GM21723 (cell line): ENCODE results near the gene SPAG9.
A peak's percentile ranks its signal among the peaks of the same experiment; 100 is the strongest.

Experiments used
- ATAC-seq: cut with Tn5 transposase; IDR thresholded peaks from one replicate; pipeline ENCODE4 v1.9.1; 2021; ENCODE audit warnings: mild to moderate bottlenecking, moderate library complexity; ENCODE audit not compliant: unreplicated experiment

The SPAG9 gene, protein sequence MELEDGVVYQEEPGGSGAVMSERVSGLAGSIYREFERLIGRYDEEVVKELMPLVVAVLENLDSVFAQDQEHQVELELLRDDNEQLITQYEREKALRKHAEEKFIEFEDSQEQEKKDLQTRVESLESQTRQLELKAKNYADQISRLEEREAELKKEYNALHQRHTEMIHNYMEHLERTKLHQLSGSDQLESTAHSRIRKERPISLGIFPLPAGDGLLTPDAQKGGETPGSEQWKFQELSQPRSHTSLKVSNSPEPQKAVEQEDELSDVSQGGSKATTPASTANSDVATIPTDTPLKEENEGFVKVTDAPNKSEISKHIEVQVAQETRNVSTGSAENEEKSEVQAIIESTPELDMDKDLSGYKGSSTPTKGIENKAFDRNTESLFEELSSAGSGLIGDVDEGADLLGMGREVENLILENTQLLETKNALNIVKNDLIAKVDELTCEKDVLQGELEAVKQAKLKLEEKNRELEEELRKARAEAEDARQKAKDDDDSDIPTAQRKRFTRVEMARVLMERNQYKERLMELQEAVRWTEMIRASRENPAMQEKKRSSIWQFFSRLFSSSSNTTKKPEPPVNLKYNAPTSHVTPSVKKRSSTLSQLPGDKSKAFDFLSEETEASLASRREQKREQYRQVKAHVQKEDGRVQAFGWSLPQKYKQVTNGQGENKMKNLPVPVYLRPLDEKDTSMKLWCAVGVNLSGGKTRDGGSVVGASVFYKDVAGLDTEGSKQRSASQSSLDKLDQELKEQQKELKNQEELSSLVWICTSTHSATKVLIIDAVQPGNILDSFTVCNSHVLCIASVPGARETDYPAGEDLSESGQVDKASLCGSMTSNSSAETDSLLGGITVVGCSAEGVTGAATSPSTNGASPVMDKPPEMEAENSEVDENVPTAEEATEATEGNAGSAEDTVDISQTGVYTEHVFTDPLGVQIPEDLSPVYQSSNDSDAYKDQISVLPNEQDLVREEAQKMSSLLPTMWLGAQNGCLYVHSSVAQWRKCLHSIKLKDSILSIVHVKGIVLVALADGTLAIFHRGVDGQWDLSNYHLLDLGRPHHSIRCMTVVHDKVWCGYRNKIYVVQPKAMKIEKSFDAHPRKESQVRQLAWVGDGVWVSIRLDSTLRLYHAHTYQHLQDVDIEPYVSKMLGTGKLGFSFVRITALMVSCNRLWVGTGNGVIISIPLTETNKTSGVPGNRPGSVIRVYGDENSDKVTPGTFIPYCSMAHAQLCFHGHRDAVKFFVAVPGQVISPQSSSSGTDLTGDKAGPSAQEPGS (N-terminal part only)

DNA sequence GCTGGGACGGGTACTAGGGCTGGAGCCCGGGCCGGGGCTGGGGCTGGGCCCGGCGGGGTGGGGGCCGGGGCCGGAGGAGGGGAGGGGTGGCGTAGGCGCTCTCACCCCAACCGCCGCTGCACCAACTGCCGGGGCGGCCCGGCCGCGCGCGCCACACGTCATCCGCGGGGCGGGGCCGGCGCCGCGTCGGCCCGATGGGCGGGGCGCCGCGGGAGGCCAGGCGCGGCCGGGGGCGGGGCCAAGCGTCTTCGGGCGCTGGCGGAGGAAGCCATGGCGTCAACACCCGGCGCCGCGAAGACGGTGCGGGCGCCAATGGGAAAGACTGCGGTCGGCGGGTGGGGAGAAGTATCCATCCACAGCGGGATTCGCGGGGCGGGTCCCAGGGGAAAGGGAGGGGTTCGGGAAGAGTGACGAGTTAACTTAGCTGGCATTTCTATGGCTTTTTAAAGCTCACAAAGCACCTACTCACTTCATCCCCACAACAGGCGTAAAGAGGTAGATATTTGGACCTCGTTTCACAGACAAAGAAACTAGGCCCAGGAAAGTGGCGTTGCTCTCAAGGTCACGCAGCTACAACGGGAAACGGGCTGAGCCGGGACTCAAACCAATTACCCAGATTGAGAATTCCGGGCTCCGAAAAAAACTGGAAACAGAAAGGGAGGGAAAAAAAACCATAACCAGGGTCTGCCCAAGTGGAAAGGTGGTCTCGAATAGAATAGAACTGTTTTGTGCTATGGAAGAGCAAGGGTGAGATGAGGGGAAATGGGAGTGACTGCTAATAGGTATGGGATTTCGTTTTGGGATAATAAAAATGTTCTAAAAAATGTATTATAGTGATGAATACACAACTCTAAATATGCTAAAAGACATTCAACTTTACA is at the start of gene SPAG9:
Gene SPAG9 (minus strand): TSS at position 130 of the 881 bp plus-strand sequence. CDS start 212 bp downstream, outside the sequence.
- ATAC-seq: peak; percentile 68

DNA sequence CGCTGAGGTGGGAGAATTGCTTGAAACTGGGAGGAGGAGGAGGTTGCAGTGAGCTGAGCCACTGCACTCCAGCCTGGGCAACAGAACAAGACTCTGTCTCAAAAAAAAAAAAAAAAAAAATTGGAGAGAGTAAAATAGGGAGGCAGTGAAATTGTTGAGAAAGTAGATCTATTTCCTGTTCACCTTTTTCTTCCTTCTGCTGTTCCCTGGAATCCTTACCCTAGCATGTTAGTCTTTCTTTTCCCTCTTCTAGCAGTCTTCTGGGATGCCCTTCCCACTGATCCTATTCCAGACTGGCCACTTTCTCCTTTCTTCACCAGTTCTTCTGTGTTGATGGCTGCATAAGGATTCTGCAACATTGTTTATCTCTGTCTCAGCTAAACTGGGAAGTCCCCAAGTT is 48.7 kb upstream of the SPAG9 start:
- no peak for ATAC-seq

DNA sequence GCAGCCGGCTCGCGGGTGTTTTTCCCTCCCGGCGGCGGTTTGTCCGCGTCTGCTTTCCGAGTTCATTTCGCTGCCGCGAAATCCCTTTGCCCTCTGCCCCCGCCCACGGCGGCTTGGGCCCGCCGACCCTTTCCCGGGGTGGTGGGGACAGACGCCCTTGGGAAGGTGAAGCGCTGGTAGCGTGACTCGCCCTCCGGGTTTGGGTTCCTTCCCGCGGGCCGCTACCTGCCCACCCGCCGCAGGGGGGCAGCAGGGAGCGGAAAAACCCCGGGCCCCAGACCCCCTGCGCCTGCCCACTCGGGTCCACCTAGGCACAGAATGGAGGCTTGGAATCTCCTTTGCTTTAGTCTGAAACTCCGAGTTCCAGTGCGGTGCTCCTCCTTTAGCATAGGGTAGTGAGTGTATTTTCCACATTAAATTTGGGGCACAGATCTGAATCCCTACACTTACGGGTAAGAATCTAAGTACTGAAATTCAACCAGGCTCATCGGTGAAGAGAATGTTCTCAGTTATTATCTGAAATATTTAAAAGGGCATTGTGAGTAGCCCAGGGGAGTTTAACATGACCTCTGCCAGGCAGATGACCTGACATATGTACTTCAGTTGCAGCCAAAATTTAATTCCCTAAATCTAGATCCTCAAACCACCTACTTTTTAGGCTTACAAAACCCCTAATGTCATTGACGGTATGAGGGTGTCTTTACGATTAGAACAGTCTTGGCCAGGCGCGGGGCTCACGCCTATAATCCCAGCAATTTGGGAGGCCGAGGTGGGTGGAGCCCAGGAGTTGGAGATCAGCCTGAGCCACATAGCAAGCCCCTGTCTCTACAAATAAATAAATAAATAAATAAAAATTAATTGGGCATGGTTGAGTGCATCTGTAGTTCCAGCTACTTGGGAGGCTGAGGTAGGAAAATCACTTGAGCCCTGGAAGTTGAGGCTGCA is 46.6 kb upstream of the SPAG9 start:
- peak; percentile 52 for ATAC-seq

DNA sequence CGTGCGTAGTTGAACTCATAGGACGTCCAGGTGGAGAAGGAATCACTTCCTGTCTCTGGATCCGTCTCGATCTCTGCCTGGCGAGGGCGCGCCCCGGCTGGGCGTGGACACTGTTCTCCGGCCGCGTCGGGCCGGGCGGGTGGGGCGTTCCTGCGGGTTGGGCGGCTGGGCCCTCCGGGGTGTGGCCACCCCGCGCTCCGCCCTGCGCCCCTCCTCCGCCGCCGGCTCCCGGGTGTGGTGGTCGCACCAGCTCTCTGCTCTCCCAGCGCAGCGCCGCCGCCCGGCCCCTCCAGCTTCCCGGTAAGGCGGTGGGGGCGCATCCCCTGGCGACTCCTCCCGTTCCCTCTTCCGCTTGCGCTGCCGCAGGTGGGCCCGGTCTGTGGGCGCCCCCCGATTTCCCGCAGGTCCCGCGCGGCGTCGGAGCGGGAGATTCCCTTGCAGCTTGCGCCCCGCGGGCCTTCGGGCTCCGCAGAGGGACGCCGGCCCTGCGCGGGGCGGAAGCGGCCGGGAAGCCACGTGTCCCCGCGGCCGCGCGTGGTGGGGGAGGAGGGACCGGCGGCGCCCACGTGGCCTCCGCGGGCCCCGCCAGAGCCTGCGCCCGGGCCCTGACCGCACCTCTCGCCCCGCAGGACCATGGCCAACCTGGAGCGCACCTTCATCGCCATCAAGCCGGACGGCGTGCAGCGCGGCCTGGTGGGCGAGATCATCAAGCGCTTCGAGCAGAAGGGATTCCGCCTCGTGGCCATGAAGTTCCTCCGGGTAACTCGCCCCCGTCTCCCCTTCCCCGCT is 45.7 kb upstream of the SPAG9 start, which contains the start of gene NME2:
Gene NME2 (plus strand): TSS at position 214 of the 789 bp plus-strand sequence. CDS start 420 bp downstream, at position 634.
- ATAC-seq: peak; percentile 88

DNA sequence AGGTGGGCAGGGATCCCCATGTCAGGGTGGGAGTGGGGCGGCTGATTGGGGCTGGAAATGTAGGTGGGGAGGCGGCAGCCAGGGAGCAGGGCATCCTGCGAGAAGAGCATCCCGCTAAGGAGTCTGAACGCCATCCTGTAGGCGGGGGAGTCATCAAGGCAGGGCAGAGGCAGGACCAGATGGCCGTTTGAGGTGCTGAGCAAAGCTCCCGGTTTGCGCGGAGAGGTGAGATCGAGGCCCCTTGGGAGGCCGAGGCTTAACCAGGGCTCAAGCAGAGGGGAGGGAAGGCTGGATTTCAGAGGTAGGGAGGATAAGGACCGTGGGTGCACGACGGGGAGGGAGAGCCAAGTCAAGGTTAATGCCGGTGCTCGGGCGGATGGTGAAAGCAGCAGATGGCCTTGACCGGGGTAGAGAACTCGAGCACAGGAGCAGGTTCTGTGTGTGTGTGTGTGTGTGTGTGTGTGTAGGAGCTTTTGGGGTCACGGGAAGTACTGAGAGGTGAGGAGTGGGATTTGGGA is 45.1 kb upstream of the SPAG9 start:
- ATAC-seq: no peak

DNA sequence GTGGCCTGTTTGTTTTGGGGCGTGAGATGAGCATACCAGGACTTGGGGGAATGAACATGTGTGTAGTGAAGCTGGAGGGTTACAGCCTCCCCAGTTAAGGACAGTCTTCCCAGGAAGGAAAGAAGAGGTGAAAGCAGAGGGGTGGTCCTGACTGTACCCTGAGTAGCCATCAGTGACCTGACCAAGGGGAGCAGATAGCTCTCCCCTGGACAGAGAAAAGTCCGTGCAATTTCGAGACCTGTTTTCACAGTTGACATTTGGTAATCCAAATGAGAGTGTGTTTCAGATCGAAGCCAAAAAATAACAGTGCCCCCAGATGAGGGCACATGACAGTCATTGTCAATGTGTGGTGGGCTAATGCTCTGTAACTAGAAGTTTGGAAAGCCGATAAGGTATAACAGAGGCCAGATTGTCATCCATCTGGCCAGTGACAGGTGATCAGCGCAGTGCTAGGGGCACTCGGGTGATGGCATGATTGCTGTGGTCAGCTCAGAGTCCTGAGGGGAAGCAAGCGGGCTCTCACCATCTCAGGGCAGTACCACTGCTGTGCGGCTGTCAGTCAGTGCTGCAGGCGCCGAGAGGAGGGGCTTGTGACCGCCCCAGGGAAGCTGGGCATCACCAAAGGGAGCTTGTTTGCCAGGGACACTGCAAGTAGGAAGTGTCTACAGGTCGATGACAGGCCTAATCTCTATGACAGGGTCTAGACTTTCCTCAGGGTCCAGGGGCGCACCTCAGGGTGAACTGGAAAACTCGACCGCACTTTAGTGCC is 44.4 kb upstream of the SPAG9 start:
- no peak for ATAC-seq

DNA sequence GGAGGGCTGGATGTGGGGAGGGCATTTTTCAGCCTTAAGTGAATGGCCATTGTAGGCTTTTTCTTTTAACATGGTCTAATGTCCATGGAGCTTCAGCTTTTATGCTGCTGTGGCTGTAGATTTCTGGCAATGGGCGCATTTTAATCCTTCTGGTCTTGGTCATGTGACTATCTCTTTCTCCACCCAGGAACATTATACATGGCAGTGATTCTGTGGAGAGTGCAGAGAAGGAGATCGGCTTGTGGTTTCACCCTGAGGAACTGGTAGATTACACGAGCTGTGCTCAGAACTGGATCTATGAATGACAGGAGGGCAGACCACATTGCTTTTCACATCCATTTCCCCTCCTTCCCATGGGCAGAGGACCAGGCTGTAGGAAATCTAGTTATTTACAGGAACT is 40.9 kb upstream of the SPAG9 start:
- ATAC-seq: no peak

DNA sequence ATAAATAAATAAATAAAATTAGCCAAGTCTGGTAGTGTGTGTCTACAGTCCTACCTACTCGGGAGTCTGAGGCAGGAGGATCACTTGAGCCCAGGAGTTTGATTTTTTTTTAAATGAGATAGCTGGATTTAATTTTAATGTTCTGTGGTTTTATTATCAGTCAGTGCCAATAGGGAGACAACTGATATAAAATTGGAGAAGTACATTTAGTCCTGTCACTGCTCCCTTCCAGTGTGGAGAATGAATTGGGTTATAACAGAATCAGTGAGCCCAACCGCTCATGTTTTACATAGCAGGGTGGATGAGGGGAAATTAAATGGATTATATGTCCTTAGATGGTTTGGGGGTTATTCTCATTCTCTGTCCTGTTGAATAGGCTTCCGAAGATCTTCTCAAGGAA is 38.9 kb upstream of the SPAG9 start:
- ATAC-seq: no peak

DNA sequence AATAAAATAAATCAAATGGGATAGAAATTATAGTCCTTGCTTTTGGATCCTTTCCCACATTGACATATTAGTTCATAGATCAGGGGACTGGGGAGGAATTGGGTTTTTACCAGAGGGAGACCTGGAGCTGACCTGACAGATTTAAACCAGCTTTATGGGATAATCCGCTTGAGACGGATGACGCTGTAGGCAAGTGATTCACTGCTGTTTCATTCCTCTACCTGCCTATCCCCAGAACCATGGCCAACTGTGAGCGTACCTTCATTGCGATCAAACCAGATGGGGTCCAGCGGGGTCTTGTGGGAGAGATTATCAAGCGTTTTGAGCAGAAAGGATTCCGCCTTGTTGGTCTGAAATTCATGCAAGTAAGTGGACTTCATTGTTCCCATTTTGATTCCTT is 34.7 kb upstream of the SPAG9 start:
- no peak for ATAC-seq

DNA sequence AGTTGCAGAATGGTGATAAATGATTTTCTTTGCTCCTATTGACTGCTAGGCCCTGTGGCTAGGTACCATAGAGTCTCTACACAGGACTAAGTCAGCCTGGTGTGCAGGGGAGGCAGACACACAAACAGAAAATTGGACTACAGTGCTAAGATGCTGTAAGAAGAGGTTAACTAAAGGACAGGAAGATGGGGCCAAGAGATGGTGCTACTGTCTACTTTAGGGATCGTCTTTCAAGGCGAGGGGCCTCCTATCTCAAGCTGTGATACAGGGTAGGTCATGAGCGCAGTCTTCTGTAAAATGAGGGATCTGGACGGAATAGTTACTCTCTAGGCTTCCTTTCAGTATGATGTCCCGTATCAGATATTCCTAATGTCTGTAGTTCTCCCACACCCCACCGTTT is 33.5 kb upstream of the SPAG9 start:
- no peak for ATAC-seq

DNA sequence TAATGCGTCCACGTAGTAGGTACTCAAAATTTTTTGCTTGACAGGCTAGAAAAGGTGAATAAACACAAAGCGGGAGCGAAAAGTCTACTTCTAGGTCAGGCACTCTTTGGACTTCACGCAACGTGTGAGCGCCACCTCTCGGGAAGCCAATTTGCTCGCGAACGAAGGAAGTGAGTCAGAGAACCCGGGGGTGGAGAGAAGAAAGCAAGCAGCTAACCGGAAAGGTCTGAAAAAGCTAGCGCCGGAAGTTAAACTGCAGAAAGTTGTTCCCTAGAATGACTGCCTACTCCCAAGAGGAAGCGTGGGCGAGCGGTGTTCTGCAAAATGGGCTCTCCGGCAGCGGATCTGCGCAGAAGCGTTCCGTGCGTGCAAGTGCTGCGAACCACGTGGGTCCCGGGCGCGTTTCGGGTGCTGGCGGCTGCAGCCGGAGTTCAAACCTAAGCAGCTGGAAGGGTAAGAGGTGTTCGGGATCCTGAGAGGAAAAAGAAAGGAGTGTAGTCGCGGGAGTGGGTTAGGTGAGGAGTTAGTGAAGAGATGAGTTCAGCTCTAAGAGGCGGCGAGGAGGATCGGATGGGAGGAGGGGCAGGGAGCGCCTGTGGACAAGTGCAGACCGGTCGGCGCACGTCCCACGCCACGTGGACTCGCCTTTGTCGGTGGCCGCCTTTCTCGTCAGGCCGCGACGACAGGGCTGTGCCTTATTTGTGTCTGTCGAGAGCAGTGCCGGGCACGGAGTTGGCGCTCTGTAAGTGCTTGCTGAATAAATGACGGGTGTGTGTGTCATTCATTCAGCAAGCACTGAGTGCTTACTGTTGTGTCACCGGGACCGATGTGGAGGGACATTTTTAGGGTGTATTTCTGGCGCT is 32.8 kb upstream of the SPAG9 start, which contains the start of gene NME1:
Gene NME1 (plus strand): TSS at position 350 of the 863 bp plus-strand sequence. CDS start 2,096 bp downstream, outside the sequence.
- ATAC-seq: peak; percentile 92

DNA sequence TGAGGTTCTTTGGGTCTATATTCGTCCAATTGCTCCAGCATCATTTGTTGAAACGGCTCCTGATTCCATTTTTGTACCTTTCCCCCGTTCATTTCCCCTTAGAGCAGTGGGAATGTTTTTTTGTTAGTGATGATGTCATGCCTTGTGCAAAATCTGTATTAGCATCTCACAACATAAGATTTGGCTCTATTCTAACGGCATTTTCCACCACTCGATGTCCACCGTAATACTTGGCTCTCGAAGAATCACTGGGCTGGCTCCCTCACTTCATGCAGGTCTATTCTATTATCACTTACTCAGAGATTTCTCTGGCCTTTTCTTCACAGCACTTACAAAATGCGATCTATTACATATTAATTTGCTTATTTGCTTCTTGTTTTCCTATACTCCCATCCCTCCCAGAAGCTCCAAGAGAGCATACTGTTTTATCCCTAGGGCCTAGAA is 32.1 kb upstream of the SPAG9 start:
- ATAC-seq: peak; percentile 2

DNA sequence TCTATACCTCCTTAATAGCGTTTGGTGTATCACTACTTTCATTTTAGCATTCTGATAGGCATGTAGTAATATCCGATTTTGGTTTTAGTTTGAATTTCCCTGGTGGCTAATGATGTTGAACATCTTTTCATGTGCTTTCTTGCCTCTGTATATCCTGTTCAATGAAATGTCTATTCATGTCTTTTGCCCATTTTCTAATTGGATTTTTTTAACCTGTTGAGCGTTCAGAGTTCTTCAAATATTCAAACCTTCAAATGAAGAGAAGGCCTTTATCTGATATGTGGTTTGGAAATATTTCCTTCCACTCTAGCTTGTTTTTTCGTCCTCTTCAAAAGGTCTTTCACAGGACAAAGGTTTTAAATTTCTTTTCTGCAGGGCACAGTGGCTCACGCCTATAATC is 30.3 kb upstream of the SPAG9 start:
- ATAC-seq: no peak

DNA sequence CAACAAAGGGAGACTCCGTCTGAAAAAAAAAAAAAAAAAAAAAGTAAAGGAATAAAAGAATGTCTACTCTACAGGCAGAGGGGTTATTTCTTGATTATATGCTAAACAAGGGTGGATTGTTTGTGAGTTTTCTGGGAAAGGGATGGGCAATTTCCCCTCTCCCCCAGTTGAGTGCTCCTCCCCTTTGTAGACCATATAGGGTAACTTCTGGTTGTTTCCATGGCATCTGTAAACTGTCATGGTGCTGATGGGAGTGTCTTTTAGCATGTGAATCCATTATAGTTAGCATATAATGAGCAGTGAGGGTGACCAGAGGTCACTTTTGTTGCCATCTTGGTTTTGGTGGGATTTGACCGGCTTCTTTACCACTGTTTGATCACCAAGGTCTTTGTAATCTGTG is 28.5 kb upstream of the SPAG9 start:
- no peak for ATAC-seq

DNA sequence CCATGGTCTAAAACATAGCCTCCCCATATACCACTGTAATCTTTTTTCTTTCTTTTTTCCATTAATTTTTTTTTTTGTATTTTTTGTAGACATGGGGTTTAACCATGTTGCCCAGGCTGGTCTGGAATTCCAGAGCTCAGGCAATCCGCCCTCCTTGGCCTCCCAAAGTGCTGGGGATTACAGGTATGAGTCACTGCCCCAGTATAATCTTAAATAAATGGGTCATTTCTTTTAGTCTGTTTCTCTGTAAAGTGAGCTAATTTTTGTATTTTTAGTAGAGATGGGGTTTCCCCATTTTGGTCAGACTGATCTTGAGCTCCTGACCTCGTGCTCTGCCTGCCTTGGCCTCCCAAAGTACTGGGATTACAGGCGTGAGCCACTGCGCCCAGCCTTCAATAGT is 27.0 kb upstream of the SPAG9 start:
- peak; percentile 75 for ATAC-seq
